ENCODE measurements around the gene CTNNA2. TPM values are rescaled to one million over a fixed set of nuclear protein-coding genes. Genes with fewer than 3 reads are reported as not detected.

CTNNA2 gene
- total RNA-seq, 1 experiment from 2014 or later = 5.5 TPM

DNA sequence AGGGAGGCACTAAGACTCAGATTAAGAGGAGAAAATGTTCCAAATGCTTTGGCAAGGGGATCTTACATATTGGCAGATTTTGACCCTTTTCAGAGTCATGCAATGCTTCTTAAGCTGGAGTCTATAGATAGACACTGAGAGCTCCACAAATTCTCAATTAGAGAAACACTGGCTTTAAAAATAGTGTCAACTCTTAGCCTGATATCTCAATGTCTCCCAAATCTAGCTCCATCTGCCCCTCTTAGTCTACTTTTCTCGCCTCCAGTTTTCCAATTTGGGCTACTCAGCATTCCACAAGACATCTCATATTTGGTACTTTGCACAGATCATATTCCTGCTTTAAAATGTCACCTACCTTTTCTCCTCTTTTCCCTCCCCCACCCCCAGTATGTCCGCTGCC lies 559.1 kb downstream of the CTNNA2 start:
- no peak overlapping the region for H3K9ac ChIP-seq (ENCODE audit: extremely low read depth, insufficient read length, low read length)
- no peaks in the 10 kb centered on the region for H3K4me1 ChIP-seq (ENCODE audit: insufficient read depth, low read length)
- no peak overlapping the region for H3K56ac ChIP-seq (ENCODE audit: insufficient read length, low read depth, low read length)
- H3K36me3 Mint-ChIP-seq (ENCODE audit: insufficient read depth in 1 of 3, low read depth in 3 of 3) = no peaks in the 10 kb centered on the region
- no peaks in the 10 kb centered on the region for H3K79me1 ChIP-seq (ENCODE audit: insufficient read depth, low read depth, low read length, poor library complexity, severe bottlenecking)
- H3K23me2 ChIP-seq (ENCODE audit: insufficient read length, low read depth, low read length, poor library complexity, severe bottlenecking) = no peaks in the 10 kb centered on the region
- no peaks in the 10 kb centered on the region for H3K27me3 Mint-ChIP-seq (ENCODE audit: low read depth)
- H3K27ac Mint-ChIP-seq = no peak overlapping the region
- H4K91ac ChIP-seq (ENCODE audit: insufficient read length, low read depth, low read length) = no peak overlapping the region
- H3K4me2 ChIP-seq (ENCODE audit: insufficient read depth, insufficient read length, low read length) = no peak overlapping the region
- no peak overlapping the region for H2BK12ac ChIP-seq (ENCODE audit: insufficient read length, low read depth, low read length)
- no peak overlapping the region for H3K18ac ChIP-seq (ENCODE audit: insufficient read length, low read depth, low read length)
- no peak overlapping the region for H2AK5ac ChIP-seq (ENCODE audit: insufficient read length, low read length)
- H3T11ph ChIP-seq (ENCODE audit: low read length) = no peak overlapping the region
- H3K79me2 ChIP-seq (ENCODE audit: insufficient read depth, low read length) = no peaks in the 10 kb centered on the region
- H3K4ac ChIP-seq (ENCODE audit: low read depth, low read length) = no peak overlapping the region
- H2AFZ ChIP-seq (ENCODE audit: low read length) = no peak overlapping the region
- H3K9me3 Mint-ChIP-seq = no peaks in the 10 kb centered on the region
- H2BK120ac ChIP-seq (ENCODE audit: low read depth, low read length, poor library complexity, severe bottlenecking) = no peak overlapping the region
- no peaks in the 10 kb centered on the region for H4K20me1 ChIP-seq (ENCODE audit: control insufficient read depth, insufficient read depth, insufficient read length)
- peaks cover 0 to 7% of the 10 kb centered on the region in 2 experiments; a peak in 3 of 4 replicates for H3K4me1 Mint-ChIP-seq
- H3K23ac ChIP-seq (ENCODE audit: insufficient read length, low read depth, low read length) = no peak overlapping the region
- no peak overlapping the region for H2BK5ac ChIP-seq (ENCODE audit: insufficient read length, low read length)
- H3K27ac ChIP-seq (ENCODE audit: insufficient read length, low read depth, low read length) = no peak overlapping the region
- H3K27me3 ChIP-seq (ENCODE audit: insufficient read depth, low read length) = no peaks in the 10 kb centered on the region
- no peak overlapping the region for H3K4me3 Mint-ChIP-seq
- H3K14ac ChIP-seq (ENCODE audit: insufficient read depth, low read length) = no peak overlapping the region
- H2BK15ac ChIP-seq (ENCODE audit: low read depth, low read length) = no peak overlapping the region
- no peaks in the 10 kb centered on the region for H3K9me3 ChIP-seq (ENCODE audit: control insufficient read depth, low read depth, low read length)
- H2BK20ac ChIP-seq (ENCODE audit: low read depth, low read length, poor library complexity, severe bottlenecking) = no peak overlapping the region
- no peak for DNase-seq
- no CpG with 5 or more reads among the region's 2 CpGs for WGBS (ENCODE audit: extremely low coverage, insufficient read length, low lambda C conversion rate)
- no peak overlapping the region for H4K5ac ChIP-seq (ENCODE audit: insufficient read length, low read depth, low read length)
- TF ChIP-seq, protein P1, sequence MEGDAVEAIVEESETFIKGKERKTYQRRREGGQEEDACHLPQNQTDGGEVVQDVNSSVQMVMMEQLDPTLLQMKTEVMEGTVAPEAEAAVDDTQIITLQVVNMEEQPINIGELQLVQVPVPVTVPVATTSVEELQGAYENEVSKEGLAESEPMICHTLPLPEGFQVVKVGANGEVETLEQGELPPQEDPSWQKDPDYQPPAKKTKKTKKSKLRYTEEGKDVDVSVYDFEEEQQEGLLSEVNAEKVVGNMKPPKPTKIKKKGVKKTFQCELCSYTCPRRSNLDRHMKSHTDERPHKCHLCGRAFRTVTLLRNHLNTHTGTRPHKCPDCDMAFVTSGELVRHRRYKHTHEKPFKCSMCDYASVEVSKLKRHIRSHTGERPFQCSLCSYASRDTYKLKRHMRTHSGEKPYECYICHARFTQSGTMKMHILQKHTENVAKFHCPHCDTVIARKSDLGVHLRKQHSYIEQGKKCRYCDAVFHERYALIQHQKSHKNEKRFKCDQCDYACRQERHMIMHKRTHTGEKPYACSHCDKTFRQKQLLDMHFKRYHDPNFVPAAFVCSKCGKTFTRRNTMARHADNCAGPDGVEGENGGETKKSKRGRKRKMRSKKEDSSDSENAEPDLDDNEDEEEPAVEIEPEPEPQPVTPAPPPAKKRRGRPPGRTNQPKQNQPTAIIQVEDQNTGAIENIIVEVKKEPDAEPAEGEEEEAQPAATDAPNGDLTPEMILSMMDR (conservative IDR thresholded peaks at IDR 0.05) = no peak
- H4K8ac ChIP-seq (replicated peaks; ENCODE audit: insufficient read length, low read depth, low read length) = no peak overlapping the region

Measured in H9 (cell line).